Measurements from ENCODE around the gene RYR3.

GRCh38 chr15:33343275-33343674 is 32.5 kb downstream of the RYR3 start:
- TF ChIP-seq CTCF (IDR thresholded peaks at IDR 0.05 in 2 of 3, conservative IDR thresholded peaks at IDR 0.05 in 1 of 3; ENCODE audit: control insufficient read depth in 2 of 3, extremely low read depth in 1 of 3, insufficient read depth in 1 of 3, low read depth in 3 of 3, low read length in 3 of 3), result no peak
- no peak for TF ChIP-seq ZNF274 (IDR thresholded peaks at IDR 0.05; ENCODE audit: insufficient read depth, insufficient read length)
- TF ChIP-seq ZNF384 (IDR thresholded peaks at IDR 0.05; ENCODE audit: borderline replicate concordance, low read depth, low read length), result no peak
- no peak for TF ChIP-seq NR2C1 (IDR thresholded peaks at IDR 0.05)
- TF ChIP-seq MXI1 (IDR thresholded peaks at IDR 0.05; ENCODE audit: low read depth, low read length), result no peak
- no peak for TF ChIP-seq IRF3 (IDR thresholded peaks at IDR 0.05)
- TF ChIP-seq EP300 (IDR thresholded peaks at IDR 0.05; ENCODE audit: borderline replicate concordance in 1 of 2, control insufficient read depth in 1 of 2, low read depth in 2 of 2, low read length in 2 of 2), result no peak
- TF ChIP-seq, protein P1, sequence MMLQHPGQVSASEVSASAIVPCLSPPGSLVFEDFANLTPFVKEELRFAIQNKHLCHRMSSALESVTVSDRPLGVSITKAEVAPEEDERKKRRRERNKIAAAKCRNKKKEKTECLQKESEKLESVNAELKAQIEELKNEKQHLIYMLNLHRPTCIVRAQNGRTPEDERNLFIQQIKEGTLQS (IDR thresholded peaks at IDR 0.05; ENCODE audit: borderline replicate concordance, extremely low read depth, low read depth, low read length), result no peak
- TF ChIP-seq ZBED1 (IDR thresholded peaks at IDR 0.05; ENCODE audit: borderline replicate concordance), result no peak
- no peak for TF ChIP-seq KDM1A (IDR thresholded peaks at IDR 0.05; ENCODE audit: borderline replicate concordance)
- TF ChIP-seq RAD21 (IDR thresholded peaks at IDR 0.05; ENCODE audit: insufficient read depth, low read depth, low read length), result no peak
- TF ChIP-seq POLR2A (IDR thresholded peaks at IDR 0.05; ENCODE audit: low read depth, low read length), result no peak
- no peak for TF ChIP-seq RELA (IDR thresholded peaks at IDR 0.05; ENCODE audit: borderline replicate concordance, partially characterized antibody)
